Thyroid gland (tissue), 4 donors: ENCODE results near the gene TMEM273.

Experiments used
- POLR2A ChIP-seq, 2 donors: fragments of 450-650 bp; IDR thresholded peaks; one replicate each; pipeline ENCODE4 v1.6.1; 2017; ENCODE audit warnings: antibody characterized with exemption in 2 of 2, mild to moderate bottlenecking in 2 of 2, moderate library complexity in 1 of 2
- TF ChIP-seq, protein P1 (sequence below), 6 experiments: fragments of 200-600 bp in 3 of 6; fragments of 450-650 bp in 3 of 6; sonication (generic) in 3 of 6; IDR thresholded peaks; one replicate each; pipeline ENCODE4 v1.5.1; 2016 to 2019; ENCODE audit warnings: antibody characterized with exemption in 6 of 6, mild to moderate bottlenecking in 2 of 6, inconsistent platforms in 1 of 6, moderate library complexity in 1 of 6

DNA sequence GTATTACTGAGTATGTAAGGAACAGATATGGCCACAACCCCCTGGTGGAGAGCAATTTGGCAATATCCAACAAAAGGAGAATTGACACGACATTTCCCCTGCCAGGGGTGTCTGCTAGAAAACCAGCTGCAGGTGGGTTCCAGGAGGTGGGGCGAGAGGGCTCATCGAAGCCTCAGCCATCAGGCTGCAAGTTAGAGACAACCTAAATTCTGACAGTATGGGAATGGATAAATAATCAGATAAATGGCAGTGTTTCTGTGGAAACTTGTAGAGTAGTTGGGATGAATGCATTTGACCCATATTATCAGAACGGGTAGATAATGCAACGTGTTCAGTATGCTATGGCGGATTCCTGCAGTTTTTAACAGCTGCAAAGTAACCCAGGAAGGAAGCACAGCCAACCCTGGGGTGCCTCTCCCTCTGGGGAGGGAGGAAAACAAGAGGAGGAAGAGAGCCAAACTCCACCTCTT is 3.5 kb downstream of the TMEM273 start:
- TF ChIP-seq, protein P1, sequence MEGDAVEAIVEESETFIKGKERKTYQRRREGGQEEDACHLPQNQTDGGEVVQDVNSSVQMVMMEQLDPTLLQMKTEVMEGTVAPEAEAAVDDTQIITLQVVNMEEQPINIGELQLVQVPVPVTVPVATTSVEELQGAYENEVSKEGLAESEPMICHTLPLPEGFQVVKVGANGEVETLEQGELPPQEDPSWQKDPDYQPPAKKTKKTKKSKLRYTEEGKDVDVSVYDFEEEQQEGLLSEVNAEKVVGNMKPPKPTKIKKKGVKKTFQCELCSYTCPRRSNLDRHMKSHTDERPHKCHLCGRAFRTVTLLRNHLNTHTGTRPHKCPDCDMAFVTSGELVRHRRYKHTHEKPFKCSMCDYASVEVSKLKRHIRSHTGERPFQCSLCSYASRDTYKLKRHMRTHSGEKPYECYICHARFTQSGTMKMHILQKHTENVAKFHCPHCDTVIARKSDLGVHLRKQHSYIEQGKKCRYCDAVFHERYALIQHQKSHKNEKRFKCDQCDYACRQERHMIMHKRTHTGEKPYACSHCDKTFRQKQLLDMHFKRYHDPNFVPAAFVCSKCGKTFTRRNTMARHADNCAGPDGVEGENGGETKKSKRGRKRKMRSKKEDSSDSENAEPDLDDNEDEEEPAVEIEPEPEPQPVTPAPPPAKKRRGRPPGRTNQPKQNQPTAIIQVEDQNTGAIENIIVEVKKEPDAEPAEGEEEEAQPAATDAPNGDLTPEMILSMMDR (IDR thresholded peaks at IDR 0.05), result no peak
- TF ChIP-seq POLR2A (IDR thresholded peaks at IDR 0.05), result no peak
